HFFc6 (cell line): Measurements from ENCODE around the gene EPS15. TPM values are rescaled to one million over a fixed set of nuclear protein-coding genes. Genes with fewer than 3 reads are reported as not detected.

ENCODE experiments used
- DNase-seq: peaks from one replicate; pipeline ENCODE4 v3.0.0-alpha.2; 2018
- H3K27ac Mint-ChIP-seq: 2 replicates; pipeline ENCODE4 v1.8.0; 2020; ENCODE audit warnings: mild to moderate bottlenecking, mixed read lengths
- H3K27me3 Mint-ChIP-seq: 2 replicates; pipeline ENCODE4 v1.8.0; 2021; ENCODE audit warnings: mild to moderate bottlenecking, moderate library complexity, mixed read lengths; ENCODE audit not compliant: insufficient read depth
- H3K36me3 Mint-ChIP-seq: 2 replicates; pipeline ENCODE4 v1.8.0; 2021; ENCODE audit warnings: low read depth, mixed read lengths
- H3K4me1 Mint-ChIP-seq: 2 replicates; pipeline ENCODE4 v1.8.0; 2020; ENCODE audit warnings: low read depth, mixed read lengths
- H3K4me3 Mint-ChIP-seq: 2 replicates; pipeline ENCODE4 v1.8.0; 2020; ENCODE audit warnings: mild to moderate bottlenecking, moderate library complexity, mixed read lengths
- H3K9me3 Mint-ChIP-seq: 2 replicates; pipeline ENCODE4 v1.8.0; 2020; ENCODE audit warnings: mild to moderate bottlenecking, mixed read lengths
- CTCF ChIP-seq: fragments of 200-600 bp; sonication (generic); IDR thresholded peaks from 2 replicates; pipeline ENCODE4 v1.5.0; 2021; ENCODE audit warnings: antibody characterized with exemption, mild to moderate bottlenecking
- total RNA-seq, 6 experiments: library from RNA; stranded (reverse); fragmentation: NEBNext Ultra II Directional; extraction: Animal tissue kit (Norgen Biotek cat#: 25700); gene quantifications; 2 replicates in 1 of 6; 3 replicates in 5 of 6; pipeline ENCODE4 v1.2.3, GENCODE V29; 2021

The EPS15 gene
- total RNA-seq, 6 experiments from 2014 or later, result 45.2 to 55.7 (median 49.6) TPM

- no peaks in the 10 kb centered on the region for H3K4me1 Mint-ChIP-seq
- no peaks in the 10 kb centered on the region for H3K9me3 Mint-ChIP-seq
- H3K27ac Mint-ChIP-seq, result no peak overlapping the region
- DNase-seq, result no peak
- H3K4me3 Mint-ChIP-seq, result no peak overlapping the region
- H3K27me3 Mint-ChIP-seq, result no peaks in the 10 kb centered on the region
- no peak for TF ChIP-seq CTCF
- H3K36me3 Mint-ChIP-seq, result peaks cover 8% of the 10 kb centered on the region
Observed at GRCh38 chr1:51369171-51369570, 149.9 kb downstream of the EPS15 start.

- Mint-ChIP-seq H3K9me3 (no peaks in the 10 kb centered on the region), H3K4me1 (no peaks in the 10 kb centered on the region), H3K36me3 (peaks cover 13% of the 10 kb centered on the region), H3K27me3 (no peaks in the 10 kb centered on the region), H3K4me3 (no peak overlapping the region), H3K27ac (no peak overlapping the region)
- no peak for TF ChIP-seq CTCF
- DNase-seq, result no peak
Observed at GRCh38 chr1:51365774-51366173, 153.3 kb downstream of the EPS15 start.

GRCh38 chr1:51359879-51360278 is 159.2 kb downstream of the EPS15 start:
- H3K36me3 Mint-ChIP-seq, result peaks cover 5% of the 10 kb centered on the region
- H3K27ac Mint-ChIP-seq, result no peak overlapping the region
- H3K4me1 Mint-ChIP-seq, result no peaks in the 10 kb centered on the region
- no peak for TF ChIP-seq CTCF
- no peak overlapping the region for H3K4me3 Mint-ChIP-seq
- H3K27me3 Mint-ChIP-seq, result no peaks in the 10 kb centered on the region
- H3K9me3 Mint-ChIP-seq, result no peaks in the 10 kb centered on the region
- no peak for DNase-seq

- Mint-ChIP-seq H3K4me1 (no peaks in the 10 kb centered on the region), H3K27ac (no peak overlapping the region), H3K27me3 (no peaks in the 10 kb centered on the region; the same call in 1 of the 2 replicates), H3K4me3 (no peak overlapping the region), H3K9me3 (no peaks in the 10 kb centered on the region), H3K36me3 (no peaks in the 10 kb centered on the region)
- no peak for TF ChIP-seq CTCF
- DNase-seq, result no peak
Observed at GRCh38 chr1:51355382-51355781, 163.7 kb downstream of the EPS15 start.

GRCh38 chr1:51354416-51354815 is 164.7 kb downstream of the EPS15 start:
- Mint-ChIP-seq H3K9me3 (no peaks in the 10 kb centered on the region), H3K4me1 (no peaks in the 10 kb centered on the region), H3K4me3 (no peak overlapping the region), H3K36me3 (no peaks in the 10 kb centered on the region), H3K27ac (no peak overlapping the region), H3K27me3 (no peaks in the 10 kb centered on the region; the same call in 1 of the 2 replicates)
- no peak for TF ChIP-seq CTCF
- no peak for DNase-seq

GRCh38 chr1:51351907-51352306 is 167.2 kb downstream of the EPS15 start:
- H3K4me1 Mint-ChIP-seq, result no peaks in the 10 kb centered on the region
- H3K9me3 Mint-ChIP-seq, result no peaks in the 10 kb centered on the region
- DNase-seq, result no peak
- H3K27me3 Mint-ChIP-seq, result no peaks in the 10 kb centered on the region; the same call in 1 of the 2 replicates
- TF ChIP-seq CTCF, result no peak
- 0 out of 2 replicates have a peak overlapping the region, but pooled peaks have one; percentile 0 for H3K27ac Mint-ChIP-seq
- H3K36me3 Mint-ChIP-seq, result no peaks in the 10 kb centered on the region
- H3K4me3 Mint-ChIP-seq, result no peak overlapping the region
